Measurements from ENCODE around the gene KIF24. TPM values are rescaled to one million over a fixed set of nuclear protein-coding genes. Genes with fewer than 3 reads are reported as not detected.
"Not testable (repeated sequence)": the region's sequence is repeated elsewhere in the genome, so short reads cannot be mapped to it uniquely, and the experiment has no call there.

KIF24 gene
- total RNA-seq, 1 donor from 2014 or later = 2.2 TPM

DNA sequence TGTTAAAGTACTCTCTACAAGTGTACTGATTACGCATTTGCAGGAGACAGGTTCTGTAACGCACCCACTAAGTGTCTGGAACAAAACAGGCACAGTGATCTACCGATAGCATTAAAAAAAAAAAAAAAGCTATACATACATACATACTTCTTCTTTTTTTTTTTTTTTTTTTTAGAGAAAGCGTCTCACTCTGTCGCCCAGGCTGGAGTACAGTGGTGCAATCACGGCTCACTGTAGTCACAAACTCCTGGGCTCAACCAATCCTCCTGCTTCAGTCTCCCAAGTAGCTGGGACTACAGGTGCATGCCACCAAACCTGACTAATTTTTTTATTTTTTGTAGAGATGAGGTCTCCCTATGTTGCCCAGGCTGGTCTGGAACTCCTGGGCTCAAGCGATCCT lies 7.6 kb downstream of the KIF24 start:
- H3K4me3 ChIP-seq (ENCODE audit: low read depth, low read length) = no peak overlapping the region
- DNase-seq (ENCODE audit: low read depth) = no peak
- TF ChIP-seq CTCF (conservative IDR thresholded peaks at IDR 0.05; ENCODE audit: low read depth, low read length) = no peak

- no peak overlapping the region for H3K4me3 ChIP-seq (ENCODE audit: low read depth, low read length)
- DNase-seq (ENCODE audit: low read depth) = no peak
- no peak for TF ChIP-seq CTCF (conservative IDR thresholded peaks at IDR 0.05; ENCODE audit: low read depth, low read length)
These were observed 10.8 kb downstream of the KIF24 start for GRCh38 chr9:34318163-34318790.

DNA sequence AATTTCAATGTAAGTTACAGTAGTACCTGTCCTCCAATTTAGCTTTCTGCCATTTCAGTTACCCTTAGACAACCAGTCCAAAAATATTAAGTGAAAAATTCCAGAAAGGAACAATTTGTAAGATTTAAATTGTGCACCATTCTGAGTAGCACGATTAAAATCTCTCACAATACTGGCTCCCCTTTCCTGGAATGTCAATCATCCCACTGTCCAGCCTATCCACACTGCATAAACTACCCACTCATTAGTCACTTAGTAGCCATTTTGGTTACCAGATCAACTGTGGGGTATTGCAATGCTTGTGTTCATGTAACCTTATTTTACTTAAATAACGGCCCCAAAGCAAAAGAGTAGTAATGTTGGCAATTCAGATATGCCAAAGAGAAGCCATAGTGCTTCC lies 11.6 kb downstream of the KIF24 start:
- no peak overlapping the region for H3K4me3 ChIP-seq (ENCODE audit: low read depth, low read length)
- no peak for TF ChIP-seq CTCF (conservative IDR thresholded peaks at IDR 0.05; ENCODE audit: low read depth, low read length)

GRCh38 chr9:34311499-34312185 lies 17.4 kb downstream of the KIF24 start:
- H3K4me3 ChIP-seq (ENCODE audit: low read depth, low read length) = no peak overlapping the region
- no peak for DNase-seq (ENCODE audit: low read depth)
- TF ChIP-seq CTCF (conservative IDR thresholded peaks at IDR 0.05; ENCODE audit: low read depth, low read length) = no peak

More for the DNA sequence above, 11.6 kb downstream of the KIF24 start:
- DNase-seq (ENCODE audit: low read depth) = no peak

DNA sequence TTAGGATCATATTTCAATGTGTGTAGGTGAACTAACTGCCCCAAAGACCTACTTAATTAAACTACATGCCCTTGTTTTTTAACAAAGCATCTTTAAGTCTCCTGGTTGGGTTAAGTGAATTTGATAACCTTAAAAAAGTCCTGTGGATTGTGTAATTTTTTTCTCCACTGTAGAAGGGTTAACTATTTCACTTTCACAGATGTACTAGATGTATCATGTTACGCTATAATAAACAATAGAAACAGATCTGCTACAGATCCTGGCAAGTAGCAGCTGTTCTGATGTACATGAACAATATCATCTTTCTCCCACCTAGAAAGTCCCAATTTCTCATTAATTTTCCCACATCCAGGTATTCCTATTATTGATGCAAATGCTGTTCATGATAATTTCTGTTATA lies 18.9 kb downstream of the KIF24 start:
- no peak for TF ChIP-seq CTCF (conservative IDR thresholded peaks at IDR 0.05; ENCODE audit: low read depth, low read length)
- DNase-seq (ENCODE audit: low read depth) = no peak
- H3K4me3 ChIP-seq (ENCODE audit: low read depth, low read length) = no peak overlapping the region

DNA sequence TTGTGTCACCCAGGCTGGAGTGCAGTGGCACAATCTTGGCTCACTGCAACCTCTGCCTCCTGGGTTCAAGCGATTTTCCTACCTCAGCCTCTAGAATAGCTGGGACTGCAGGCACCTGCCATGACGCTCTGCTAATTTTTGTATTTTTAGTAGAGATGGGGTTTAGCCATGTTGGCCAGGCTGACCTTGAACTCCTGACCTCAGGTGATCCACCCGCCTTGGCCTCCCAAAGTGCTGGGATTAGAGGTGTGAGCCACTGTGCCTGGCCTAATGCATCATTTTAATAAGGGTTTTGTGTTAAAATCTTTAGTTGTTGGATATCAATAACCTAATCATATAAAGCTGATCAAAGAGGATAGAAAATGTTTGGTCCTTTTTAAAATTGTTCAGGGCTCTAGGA lies 20.8 kb downstream of the KIF24 start:
- not testable (repeated sequence) for DNase-seq (ENCODE audit: low read depth); H3K4me3 ChIP-seq (ENCODE audit: low read depth, low read length)

GRCh38 chr9:34301064-34301463 lies 28.0 kb downstream of the KIF24 start:
- not testable (repeated sequence) for DNase-seq (ENCODE audit: low read depth); H3K4me3 ChIP-seq (ENCODE audit: low read depth, low read length)

DNA sequence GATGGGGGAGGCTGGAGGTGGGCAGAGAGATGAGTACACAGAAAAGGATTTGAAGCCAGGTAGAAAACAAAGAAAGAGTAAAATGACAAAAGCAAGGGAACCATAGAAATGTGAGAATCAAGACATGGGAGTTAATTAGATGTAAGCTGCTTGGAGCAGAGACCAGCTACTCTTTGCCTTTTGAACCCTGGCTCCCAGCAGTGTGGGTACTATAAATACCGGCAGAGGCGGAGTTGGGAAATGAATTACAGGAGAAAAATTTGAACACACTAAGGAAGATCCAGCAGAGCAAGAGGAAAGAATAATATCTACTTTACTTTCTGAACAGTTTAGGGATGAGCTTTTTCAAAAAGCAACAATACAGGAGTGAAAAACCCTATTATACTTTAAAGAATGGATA lies 36.5 kb downstream of the KIF24 start:
- TF ChIP-seq CTCF (conservative IDR thresholded peaks at IDR 0.05; ENCODE audit: low read depth, low read length) = no peak
- H3K4me3 ChIP-seq (ENCODE audit: low read depth, low read length) = no peak overlapping the region

More for the DNA sequence above, 36.5 kb downstream of the KIF24 start:
- no peak for DNase-seq (ENCODE audit: low read depth)

All from epithelial cell of proximal tubule (primary cell).